HCT116 (cell line): Measurements from ENCODE around the gene SORBS1. TPM values are rescaled to one million over a fixed set of nuclear protein-coding genes. Genes with fewer than 3 reads are reported as not detected.

ENCODE experiments used
- ATAC-seq: fragments of 200-7000 bp; cut with Tn5 transposase; 2 replicates; pipeline ENCODE4 v1.9.1; 2020; ENCODE audit warnings: mild to moderate bottlenecking, moderate library complexity
- BruUV-seq: library from RNA; stranded (reverse); fragments of 400-500 nt; replicated peaks from 2 replicates; lab custom pipeline; 2021; lab: Mats Ljungman, UMichigan
- CTCF ChIA-PET: fragments of 300-600 bp; sonication (Branson Sonifier 250); formaldehyde crosslinking; loops from one replicate; lab custom pipeline; 2021; ENCODE audit warnings: antibody characterized with exemption; lab: Charles Lee
- POLR2A ChIA-PET: fragments of 300-600, 350-600 bp; sonication (Branson Sonifier 250); formaldehyde crosslinking; loops from one replicate; lab custom pipeline; 2021; ENCODE audit warnings: antibody characterized with exemption; lab: Charles Lee
- RAD21 ChIA-PET, 2 experiments: fragments of 300-600 bp; sonication (Branson Sonifier 250); formaldehyde crosslinking; loops; one replicate each; lab custom pipeline; 2023; ENCODE audit warnings: low total read pairs in 2 of 2; ENCODE audit not compliant: uncharacterized antibody in 2 of 2, unreplicated experiment in 2 of 2, low non-redundant PET in 1 of 2; lab: Charles Lee
- DNase-seq: peaks from one replicate; pipeline ENCODE4 v3.0.0-alpha.2; 2010; ENCODE audit warnings: low read depth, low spot score
- H2AFZ ChIP-seq: fragments of 200-600 bp; shearing (Covaris generic), sonication (generic); 2 replicates; pipeline ENCODE4 v1.6.1; 2017; ENCODE audit warnings: low read depth, mixed run types, mixed read lengths, antibody characterized with exemption, low read length; ENCODE audit not compliant: poor library complexity, severe bottlenecking
- H3K27ac ChIP-seq: 2 replicates; pipeline ENCODE4 v1.5.1; 2012; ENCODE audit warnings: low read depth, low read length
- H3K27me3 ChIP-seq: fragments of 200-600 bp; sonication (generic); 2 replicates; pipeline ENCODE4 v1.6.1; 2016; ENCODE audit warnings: mixed run types, low read length, mixed read lengths; ENCODE audit not compliant: insufficient read depth
- H3K36me3 ChIP-seq, 2 experiments: fragments of 200-500 bp in 1 of 2; fragments of 200-600 bp in 1 of 2; sonication (Bioruptor generic) in 1 of 2; sonication (generic) in 1 of 2; 2 replicates each; pipeline versions ENCODE4 v1.5.1 to v1.6.1; 2014 to 2016; ENCODE audit warnings: low read length in 2 of 2, inconsistent platforms in 1 of 2, mixed read lengths in 1 of 2, mixed run types in 1 of 2; ENCODE audit not compliant: insufficient read depth in 2 of 2, control insufficient read depth in 1 of 2
- H3K4me1 ChIP-seq, 2 experiments: fragments of 200-600 bp in 1 of 2; sonication (generic) in 1 of 2; 2 replicates each; pipeline versions ENCODE4 v1.5.1 to v1.6.1; 2012 to 2017; ENCODE audit warnings: low read length in 2 of 2, inconsistent platforms in 1 of 2, mild to moderate bottlenecking in 1 of 2, mixed read lengths in 1 of 2, mixed run types in 1 of 2, moderate library complexity in 1 of 2; ENCODE audit not compliant: insufficient read depth in 2 of 2, control insufficient read depth in 1 of 2
- H3K4me2 ChIP-seq: fragments of 200-600 bp; sonication (generic); 2 replicates; pipeline ENCODE4 v1.6.1; 2017; ENCODE audit warnings: mixed run types, low read length, mixed read lengths
- H3K4me3 ChIP-seq, 2 experiments: fragments of 200-600 bp in 1 of 2; sonication (generic) in 1 of 2; replicated peaks in 1 of 2; 2 replicates each; pipeline ENCODE4 v1.5.1; 2011 to 2016; ENCODE audit warnings: low read length in 2 of 2, control low read depth in 1 of 2, low read depth in 1 of 2, mild to moderate bottlenecking in 1 of 2, mixed read lengths in 1 of 2, mixed run types in 1 of 2
- H3K79me2 ChIP-seq: fragments of 200-600 bp; sonication (generic); 2 replicates; pipeline ENCODE4 v1.6.1; 2017; ENCODE audit warnings: mild to moderate bottlenecking, mixed run types, low read length, moderate library complexity, mixed read lengths; ENCODE audit not compliant: insufficient read depth
- H3K9ac ChIP-seq: fragments of 200-600 bp; sonication (generic); 2 replicates; pipeline ENCODE4 v1.6.1; 2016; ENCODE audit warnings: low read length, mixed read lengths
- H3K9me2 ChIP-seq: fragments of 200-600 bp; sonication (generic), shearing (Covaris generic); 2 replicates; pipeline ENCODE4 v1.6.1; 2017; ENCODE audit warnings: mixed run types, mild to moderate bottlenecking, moderate library complexity; ENCODE audit not compliant: insufficient read depth
- H3K9me3 ChIP-seq, 2 experiments: fragments of 200-500 bp in 1 of 2; fragments of 200-600 bp in 1 of 2; sonication (Bioruptor generic) in 1 of 2; sonication (generic) in 1 of 2; 2 replicates each; pipeline ENCODE4 v1.6.1; 2014 to 2017; ENCODE audit warnings: low read length in 2 of 2, mixed read lengths in 2 of 2, inconsistent platforms in 1 of 2, low read depth in 1 of 2, mild to moderate bottlenecking in 1 of 2, mixed run types in 1 of 2, moderate library complexity in 1 of 2; ENCODE audit not compliant: control insufficient read depth in 1 of 2, insufficient read depth in 1 of 2
- H4K20me1 ChIP-seq: fragments of 200-600 bp; sonication (generic), shearing (Covaris generic); 2 replicates; pipeline ENCODE4 v1.6.1; 2017; ENCODE audit warnings: mixed run types, mild to moderate bottlenecking, moderate library complexity; ENCODE audit not compliant: insufficient read depth
- EGR1 ChIP-seq: IDR thresholded peaks from 2 replicates; pipeline ENCODE4 v1.6.1; 2012; ENCODE audit warnings: low read depth
- ELF1 ChIP-seq: IDR thresholded peaks from 2 replicates; pipeline ENCODE4 v1.6.1; 2012; ENCODE audit warnings: low read depth, borderline replicate concordance
- EZH2 ChIP-seq: fragments of 200-600 bp; sonication (generic); IDR thresholded peaks from 2 replicates; pipeline ENCODE4 v1.6.1; 2017; ENCODE audit warnings: antibody characterized with exemption, mixed run types
- EZH2phosphoT487 ChIP-seq: fragments of 200-600 bp; IDR thresholded peaks from 2 replicates; pipeline ENCODE4 v1.6.1; 2018; ENCODE audit warnings: antibody characterized with exemption, borderline replicate concordance
- FOSL1 ChIP-seq: IDR thresholded peaks from 2 replicates; pipeline ENCODE4 v1.6.1; 2012; ENCODE audit warnings: low read depth
- JUND ChIP-seq: IDR thresholded peaks from 2 replicates; pipeline ENCODE4 v1.6.1; 2012
- POLR2AphosphoS5 ChIP-seq: IDR thresholded peaks from 2 replicates; pipeline ENCODE4 v1.6.1; 2011; ENCODE audit warnings: mild to moderate bottlenecking, low read depth, low read length, moderate library complexity
- RAD21 ChIP-seq: IDR thresholded peaks from 2 replicates; pipeline ENCODE4 v1.6.1; 2012; ENCODE audit warnings: low read depth, mild to moderate bottlenecking
- SP1 ChIP-seq: IDR thresholded peaks from 2 replicates; pipeline ENCODE4 v1.6.1; 2012; ENCODE audit warnings: low read depth
- SRF ChIP-seq: IDR thresholded peaks from 2 replicates; pipeline ENCODE4 v1.6.1; 2012; ENCODE audit warnings: low read depth
- YY1 ChIP-seq: IDR thresholded peaks from 2 replicates; pipeline ENCODE4 v1.6.1; 2011; ENCODE audit warnings: low read length, low read depth, moderate library complexity, mild to moderate bottlenecking; ENCODE audit not compliant: insufficient replicate concordance; ENCODE audit errors: extremely low read depth
- ZNF274 ChIP-seq: fragments of 200-500 bp; sonication (Bioruptor generic); IDR thresholded peaks from 2 replicates; pipeline ENCODE4 v1.6.1; 2014; ENCODE audit warnings: mild to moderate bottlenecking, low read depth, low read length, inconsistent platforms
- intact Hi-C: fragments of 100-400 bp; cut with micrococcal nuclease; formaldehyde crosslinking; loops from 2 replicates; pipeline ENCODE4 v1.10.0; 2022
- total RNA-seq: library from RNA; stranded (reverse); gene quantifications from one replicate; pipeline ENCODE4 v1.2.1, GENCODE V29; 2021; ENCODE audit not compliant: unreplicated experiment
- TF ChIP-seq, protein P1 (sequence below): IDR thresholded peaks from 2 replicates; pipeline ENCODE4 v1.6.1; 2012
- TF ChIP-seq, protein P2 (sequence below): IDR thresholded peaks from 2 replicates; pipeline ENCODE4 v1.6.1; 2012; ENCODE audit warnings: low read depth
- TF ChIP-seq, protein P3 (sequence below): IDR thresholded peaks from 2 replicates; pipeline ENCODE4 v1.6.1; 2012
- TF ChIP-seq, protein P4 (sequence below), 3 experiments: fragments of 200-600 bp in 1 of 3; sonication (generic) in 1 of 3; IDR thresholded peaks in 2 of 3; conservative IDR thresholded peaks in 1 of 3; 2 replicates each; pipeline ENCODE4 v1.5.1; 2012 to 2017; ENCODE audit warnings: low read depth in 2 of 3, low read length in 2 of 3, antibody characterized with exemption in 1 of 3, borderline replicate concordance in 1 of 3, control low read depth in 1 of 3, mild to moderate bottlenecking in 1 of 3, mixed read lengths in 1 of 3, mixed run types in 1 of 3, moderate library complexity in 1 of 3; ENCODE audit not compliant: insufficient read depth in 1 of 3

Gene SORBS1
- total RNA-seq, 1 experiment from 2014 or later: 3.4 TPM

DNA sequence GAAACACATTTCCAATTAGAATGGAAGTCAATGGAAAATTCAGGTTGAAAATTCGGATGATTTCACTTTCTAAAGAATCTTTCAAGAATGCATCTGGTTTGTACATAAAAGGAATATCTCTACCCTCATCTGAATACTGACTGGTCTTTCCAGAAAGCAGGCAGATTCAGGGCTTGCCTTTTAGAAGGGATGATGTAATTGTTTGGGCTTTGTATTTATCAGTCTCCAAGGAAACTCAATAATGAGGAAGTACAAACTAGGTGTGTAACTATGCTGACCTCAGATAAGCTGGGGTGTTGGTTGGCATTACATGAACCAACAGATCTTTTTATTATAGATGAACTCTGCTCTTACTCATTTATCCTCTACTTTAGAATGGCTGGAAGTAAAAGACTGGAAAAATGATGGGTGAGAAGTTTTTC is 294.5 kb downstream of the SORBS1 start:
- no TSS peak for BruUV-seq
- Histone ChIP-seq H3K36me3 (no peaks in the 10 kb centered on the region), H3K27ac (no peak overlapping the region), H3K4me2 (peak overlapping the region; percentile 20; the same call in 1 of the 2 replicates), H3K9me2 (no peaks in the 10 kb centered on the region), H3K4me1 (peaks cover 34 to 53% of the 10 kb centered on the region in 2 experiments), H2AFZ (no peak overlapping the region), H3K9me3 (no peaks in the 10 kb centered on the region), H3K79me2 (no peaks in the 10 kb centered on the region), H4K20me1 (no peaks in the 10 kb centered on the region), H3K9ac (peak overlapping the region; percentile 29), H3K27me3 (no peaks in the 10 kb centered on the region), H3K4me3 (no peak overlapping the region)
- ATAC-seq (no peak; the same call in 1 of the 2 replicates), DNase-seq (peak; percentile 71)
- ChIA-PET POLR2A (no interaction called here), CTCF (interaction anchor here (1.5 kb wide), 1 partner anchor 20 kb away, joined by 3 read pairs; no protein-coding TSS in a partner anchor), RAD21 (no interaction called here)
- intact Hi-C loops: no loop called here
- no peak for TF ChIP-seq YY1
- no peak for TF ChIP-seq RAD21
- TF ChIP-seq ELF1: no peak
- TF ChIP-seq, protein P1, sequence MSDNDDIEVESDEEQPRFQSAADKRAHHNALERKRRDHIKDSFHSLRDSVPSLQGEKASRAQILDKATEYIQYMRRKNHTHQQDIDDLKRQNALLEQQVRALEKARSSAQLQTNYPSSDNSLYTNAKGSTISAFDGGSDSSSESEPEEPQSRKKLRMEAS: no peak
- TF ChIP-seq EGR1: no peak
- TF ChIP-seq, protein P2, sequence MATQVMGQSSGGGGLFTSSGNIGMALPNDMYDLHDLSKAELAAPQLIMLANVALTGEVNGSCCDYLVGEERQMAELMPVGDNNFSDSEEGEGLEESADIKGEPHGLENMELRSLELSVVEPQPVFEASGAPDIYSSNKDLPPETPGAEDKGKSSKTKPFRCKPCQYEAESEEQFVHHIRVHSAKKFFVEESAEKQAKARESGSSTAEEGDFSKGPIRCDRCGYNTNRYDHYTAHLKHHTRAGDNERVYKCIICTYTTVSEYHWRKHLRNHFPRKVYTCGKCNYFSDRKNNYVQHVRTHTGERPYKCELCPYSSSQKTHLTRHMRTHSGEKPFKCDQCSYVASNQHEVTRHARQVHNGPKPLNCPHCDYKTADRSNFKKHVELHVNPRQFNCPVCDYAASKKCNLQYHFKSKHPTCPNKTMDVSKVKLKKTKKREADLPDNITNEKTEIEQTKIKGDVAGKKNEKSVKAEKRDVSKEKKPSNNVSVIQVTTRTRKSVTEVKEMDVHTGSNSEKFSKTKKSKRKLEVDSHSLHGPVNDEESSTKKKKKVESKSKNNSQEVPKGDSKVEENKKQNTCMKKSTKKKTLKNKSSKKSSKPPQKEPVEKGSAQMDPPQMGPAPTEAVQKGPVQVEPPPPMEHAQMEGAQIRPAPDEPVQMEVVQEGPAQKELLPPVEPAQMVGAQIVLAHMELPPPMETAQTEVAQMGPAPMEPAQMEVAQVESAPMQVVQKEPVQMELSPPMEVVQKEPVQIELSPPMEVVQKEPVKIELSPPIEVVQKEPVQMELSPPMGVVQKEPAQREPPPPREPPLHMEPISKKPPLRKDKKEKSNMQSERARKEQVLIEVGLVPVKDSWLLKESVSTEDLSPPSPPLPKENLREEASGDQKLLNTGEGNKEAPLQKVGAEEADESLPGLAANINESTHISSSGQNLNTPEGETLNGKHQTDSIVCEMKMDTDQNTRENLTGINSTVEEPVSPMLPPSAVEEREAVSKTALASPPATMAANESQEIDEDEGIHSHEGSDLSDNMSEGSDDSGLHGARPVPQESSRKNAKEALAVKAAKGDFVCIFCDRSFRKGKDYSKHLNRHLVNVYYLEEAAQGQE: no peak
- no peak for TF ChIP-seq EZH2
- no peak for TF ChIP-seq EZH2phosphoT487
- TF ChIP-seq SP1: peak; percentile 45
- TF ChIP-seq JUND: peak; percentile 38
- TF ChIP-seq FOSL1: no peak
- TF ChIP-seq ZNF274: no peak
- TF ChIP-seq POLR2AphosphoS5: no peak
- no peak for TF ChIP-seq SRF
- TF ChIP-seq, protein P3, sequence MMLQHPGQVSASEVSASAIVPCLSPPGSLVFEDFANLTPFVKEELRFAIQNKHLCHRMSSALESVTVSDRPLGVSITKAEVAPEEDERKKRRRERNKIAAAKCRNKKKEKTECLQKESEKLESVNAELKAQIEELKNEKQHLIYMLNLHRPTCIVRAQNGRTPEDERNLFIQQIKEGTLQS: peak; percentile 50; the same call in 1 of the 2 replicates
- TF ChIP-seq, protein P4, sequence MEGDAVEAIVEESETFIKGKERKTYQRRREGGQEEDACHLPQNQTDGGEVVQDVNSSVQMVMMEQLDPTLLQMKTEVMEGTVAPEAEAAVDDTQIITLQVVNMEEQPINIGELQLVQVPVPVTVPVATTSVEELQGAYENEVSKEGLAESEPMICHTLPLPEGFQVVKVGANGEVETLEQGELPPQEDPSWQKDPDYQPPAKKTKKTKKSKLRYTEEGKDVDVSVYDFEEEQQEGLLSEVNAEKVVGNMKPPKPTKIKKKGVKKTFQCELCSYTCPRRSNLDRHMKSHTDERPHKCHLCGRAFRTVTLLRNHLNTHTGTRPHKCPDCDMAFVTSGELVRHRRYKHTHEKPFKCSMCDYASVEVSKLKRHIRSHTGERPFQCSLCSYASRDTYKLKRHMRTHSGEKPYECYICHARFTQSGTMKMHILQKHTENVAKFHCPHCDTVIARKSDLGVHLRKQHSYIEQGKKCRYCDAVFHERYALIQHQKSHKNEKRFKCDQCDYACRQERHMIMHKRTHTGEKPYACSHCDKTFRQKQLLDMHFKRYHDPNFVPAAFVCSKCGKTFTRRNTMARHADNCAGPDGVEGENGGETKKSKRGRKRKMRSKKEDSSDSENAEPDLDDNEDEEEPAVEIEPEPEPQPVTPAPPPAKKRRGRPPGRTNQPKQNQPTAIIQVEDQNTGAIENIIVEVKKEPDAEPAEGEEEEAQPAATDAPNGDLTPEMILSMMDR (IDR thresholded peaks at IDR 0.05 in 2 of 3, conservative IDR thresholded peaks at IDR 0.05 in 1 of 3; ENCODE audit: borderline replicate concordance in 1 of 3, insufficient read depth in 1 of 3, low read depth in 2 of 3, low read length in 2 of 3): no peak
